HL-60 (cell line): ENCODE results near the gene STEAP2.

Experiments
- DNase-seq, 2 experiments: peaks; one replicate each; pipeline ENCODE4 v3.0.0-alpha.2; 2010 to 2020; ENCODE audit warnings: low read depth in 1 of 2, low spot score in 1 of 2
- H3K27ac ChIP-seq: fragments of 250-450 bp; sonication (Bioruptor Pico); replicated peaks from 2 replicates; pipeline ENCODE4 v1.5.1; 2020; ENCODE audit warnings: mild to moderate bottlenecking, moderate library complexity
- H3K27me3 ChIP-seq: fragments of 250-450 bp; sonication (Bioruptor Pico); 2 replicates; pipeline ENCODE4 v1.5.1; 2021; ENCODE audit warnings: mild to moderate bottlenecking, moderate library complexity; ENCODE audit not compliant: insufficient read depth, poor library complexity, severe bottlenecking
- H3K4me3 ChIP-seq: replicated peaks from 2 replicates; pipeline ENCODE4 v1.5.1; 2011; ENCODE audit warnings: mild to moderate bottlenecking, control low read depth, low read length; ENCODE audit not compliant: insufficient read depth
- GABPA ChIP-seq: IDR thresholded peaks from 2 replicates; pipeline ENCODE4 v1.6.1; 2012; ENCODE audit warnings: low read depth
- POLR2AphosphoS5 ChIP-seq: IDR thresholded peaks from 2 replicates; pipeline ENCODE4 v1.6.1; 2012; ENCODE audit warnings: low read depth
- SPI1 ChIP-seq: IDR thresholded peaks from 2 replicates; pipeline ENCODE4 v1.6.1; 2012; ENCODE audit warnings: low read depth, mild to moderate bottlenecking, borderline replicate concordance
- TF ChIP-seq, protein P1 (sequence below): IDR thresholded peaks from 2 replicates; pipeline ENCODE4 v1.6.1; 2012; ENCODE audit warnings: low read depth; ENCODE audit not compliant: insufficient replicate concordance
- TF ChIP-seq, protein P2 (sequence below): IDR thresholded peaks from one replicate; pipeline ENCODE4 v1.5.1; 2011; ENCODE audit warnings: low read length, control low read depth, inconsistent platforms; ENCODE audit not compliant: insufficient read depth

Gene STEAP2

DNA sequence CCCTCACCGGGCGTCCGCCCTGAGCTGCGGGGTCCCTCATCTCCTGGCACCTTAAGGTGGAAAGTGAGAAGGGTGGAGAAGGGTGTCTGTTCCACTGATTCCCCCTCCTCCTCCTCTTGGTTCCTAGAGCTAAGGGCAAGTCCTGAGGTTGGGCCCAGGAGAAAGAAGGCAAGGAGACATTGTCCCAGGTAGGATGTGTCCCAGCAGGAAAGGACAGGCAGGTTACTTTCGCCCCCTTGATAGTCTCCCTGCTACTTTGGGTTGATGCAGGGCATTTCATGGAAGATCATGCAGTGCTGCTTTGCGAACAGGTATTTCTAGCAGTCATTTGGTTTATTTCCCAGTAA lies 582 bp downstream of the STEAP2 start:
- TF ChIP-seq, protein P1, sequence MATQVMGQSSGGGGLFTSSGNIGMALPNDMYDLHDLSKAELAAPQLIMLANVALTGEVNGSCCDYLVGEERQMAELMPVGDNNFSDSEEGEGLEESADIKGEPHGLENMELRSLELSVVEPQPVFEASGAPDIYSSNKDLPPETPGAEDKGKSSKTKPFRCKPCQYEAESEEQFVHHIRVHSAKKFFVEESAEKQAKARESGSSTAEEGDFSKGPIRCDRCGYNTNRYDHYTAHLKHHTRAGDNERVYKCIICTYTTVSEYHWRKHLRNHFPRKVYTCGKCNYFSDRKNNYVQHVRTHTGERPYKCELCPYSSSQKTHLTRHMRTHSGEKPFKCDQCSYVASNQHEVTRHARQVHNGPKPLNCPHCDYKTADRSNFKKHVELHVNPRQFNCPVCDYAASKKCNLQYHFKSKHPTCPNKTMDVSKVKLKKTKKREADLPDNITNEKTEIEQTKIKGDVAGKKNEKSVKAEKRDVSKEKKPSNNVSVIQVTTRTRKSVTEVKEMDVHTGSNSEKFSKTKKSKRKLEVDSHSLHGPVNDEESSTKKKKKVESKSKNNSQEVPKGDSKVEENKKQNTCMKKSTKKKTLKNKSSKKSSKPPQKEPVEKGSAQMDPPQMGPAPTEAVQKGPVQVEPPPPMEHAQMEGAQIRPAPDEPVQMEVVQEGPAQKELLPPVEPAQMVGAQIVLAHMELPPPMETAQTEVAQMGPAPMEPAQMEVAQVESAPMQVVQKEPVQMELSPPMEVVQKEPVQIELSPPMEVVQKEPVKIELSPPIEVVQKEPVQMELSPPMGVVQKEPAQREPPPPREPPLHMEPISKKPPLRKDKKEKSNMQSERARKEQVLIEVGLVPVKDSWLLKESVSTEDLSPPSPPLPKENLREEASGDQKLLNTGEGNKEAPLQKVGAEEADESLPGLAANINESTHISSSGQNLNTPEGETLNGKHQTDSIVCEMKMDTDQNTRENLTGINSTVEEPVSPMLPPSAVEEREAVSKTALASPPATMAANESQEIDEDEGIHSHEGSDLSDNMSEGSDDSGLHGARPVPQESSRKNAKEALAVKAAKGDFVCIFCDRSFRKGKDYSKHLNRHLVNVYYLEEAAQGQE: no peak
- TF ChIP-seq POLR2AphosphoS5 (no peak), GABPA (no peak), SPI1 (no peak)
- TF ChIP-seq, protein P2, sequence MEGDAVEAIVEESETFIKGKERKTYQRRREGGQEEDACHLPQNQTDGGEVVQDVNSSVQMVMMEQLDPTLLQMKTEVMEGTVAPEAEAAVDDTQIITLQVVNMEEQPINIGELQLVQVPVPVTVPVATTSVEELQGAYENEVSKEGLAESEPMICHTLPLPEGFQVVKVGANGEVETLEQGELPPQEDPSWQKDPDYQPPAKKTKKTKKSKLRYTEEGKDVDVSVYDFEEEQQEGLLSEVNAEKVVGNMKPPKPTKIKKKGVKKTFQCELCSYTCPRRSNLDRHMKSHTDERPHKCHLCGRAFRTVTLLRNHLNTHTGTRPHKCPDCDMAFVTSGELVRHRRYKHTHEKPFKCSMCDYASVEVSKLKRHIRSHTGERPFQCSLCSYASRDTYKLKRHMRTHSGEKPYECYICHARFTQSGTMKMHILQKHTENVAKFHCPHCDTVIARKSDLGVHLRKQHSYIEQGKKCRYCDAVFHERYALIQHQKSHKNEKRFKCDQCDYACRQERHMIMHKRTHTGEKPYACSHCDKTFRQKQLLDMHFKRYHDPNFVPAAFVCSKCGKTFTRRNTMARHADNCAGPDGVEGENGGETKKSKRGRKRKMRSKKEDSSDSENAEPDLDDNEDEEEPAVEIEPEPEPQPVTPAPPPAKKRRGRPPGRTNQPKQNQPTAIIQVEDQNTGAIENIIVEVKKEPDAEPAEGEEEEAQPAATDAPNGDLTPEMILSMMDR: no peak
- Histone ChIP-seq H3K27ac (no peak overlapping the region), H3K4me3 (no peak overlapping the region), H3K27me3 (peaks cover 45% of the 10 kb centered on the region)
- no peak for DNase-seq

DNA sequence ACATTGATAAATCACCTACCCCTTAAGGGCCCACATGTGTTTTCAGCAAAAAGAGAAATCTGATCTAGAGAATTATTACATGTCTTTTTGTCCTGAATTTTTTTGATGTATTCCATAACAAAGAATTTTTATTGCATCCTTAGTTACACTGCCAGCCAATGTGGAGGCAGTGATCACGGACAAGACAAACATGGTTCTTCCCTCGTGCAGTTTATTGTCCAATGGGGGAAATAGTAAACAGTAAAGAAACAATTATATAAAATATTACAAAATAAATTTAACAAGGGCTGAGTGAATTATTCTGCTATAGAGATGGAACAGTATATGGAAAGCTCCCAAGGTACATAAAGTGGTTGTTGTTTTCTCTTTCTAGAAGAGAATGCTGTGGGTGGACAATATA lies 2.0 kb downstream of the STEAP2 start:
- Histone ChIP-seq H3K4me3 (no peak overlapping the region), H3K27me3 (peaks cover 45% of the 10 kb centered on the region), H3K27ac (no peak overlapping the region)
- no peak for DNase-seq
- TF ChIP-seq, protein P1: no peak
- TF ChIP-seq, protein P2: no peak
- TF ChIP-seq POLR2AphosphoS5 (no peak), SPI1 (no peak), GABPA (no peak)

DNA sequence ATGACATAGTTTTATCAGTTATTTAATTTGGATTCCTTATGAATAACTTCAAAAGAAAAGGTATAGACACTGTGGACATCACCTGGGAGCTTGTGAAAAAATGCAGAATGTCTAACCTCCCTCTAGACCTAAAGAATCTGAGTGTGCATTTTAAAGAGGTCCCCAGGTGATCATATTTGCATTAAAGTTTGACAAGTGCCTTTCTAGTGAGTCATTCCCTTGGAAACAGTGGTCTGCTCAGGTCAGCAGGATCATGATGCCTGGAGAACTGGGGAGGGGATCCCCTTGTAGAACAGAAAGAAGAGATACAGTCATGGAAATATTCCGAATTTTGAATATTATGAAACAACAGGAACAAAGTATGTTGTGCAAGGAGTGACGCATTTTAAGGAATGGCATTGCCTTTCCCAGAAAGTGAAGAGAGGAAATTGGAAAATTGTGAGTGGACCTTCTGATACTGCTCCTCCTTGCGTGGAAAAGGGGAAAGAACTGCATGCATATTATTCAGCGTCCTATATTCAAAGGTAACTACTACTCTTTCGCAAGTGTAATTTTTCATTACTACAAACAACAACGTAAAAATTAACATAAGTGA lies 4.6 kb downstream of the STEAP2 start:
- Histone ChIP-seq H3K27me3 (peaks cover 31% of the 10 kb centered on the region), H3K27ac (no peak overlapping the region), H3K4me3 (no peak overlapping the region)
- TF ChIP-seq POLR2AphosphoS5 (no peak), GABPA (no peak), SPI1 (no peak)
- TF ChIP-seq, protein P2: no peak
- TF ChIP-seq, protein P1: no peak
- no peak for DNase-seq
